IPS-18a (cell line): ENCODE data around the gene LATS2.

Experiments
- H3K27ac ChIP-seq: one replicate; pipeline ENCODE4 v1.5.1; 2013; ENCODE audit warnings: low read length
- H3K27me3 ChIP-seq: one replicate; pipeline ENCODE4 v1.6.1; 2013; ENCODE audit warnings: mild to moderate bottlenecking, low read length; ENCODE audit not compliant: control insufficient read depth, insufficient read depth
- H3K36me3 ChIP-seq: one replicate; pipeline ENCODE4 v1.6.1; 2013; ENCODE audit warnings: low read depth, low read length; ENCODE audit not compliant: control insufficient read depth
- H3K4me1 ChIP-seq: one replicate; pipeline ENCODE4 v1.6.1; 2013; ENCODE audit warnings: low read depth, low read length; ENCODE audit not compliant: control insufficient read depth
- H3K4me3 ChIP-seq: one replicate; pipeline ENCODE4 v1.5.1; 2013; ENCODE audit warnings: low read length
- H3K9ac ChIP-seq: one replicate; pipeline ENCODE4 v1.6.1; 2013; ENCODE audit warnings: mild to moderate bottlenecking, low read length, moderate library complexity
- H3K9me3 ChIP-seq: one replicate; pipeline ENCODE4 v1.6.1; 2013; ENCODE audit warnings: low read depth, low read length; ENCODE audit not compliant: control insufficient read depth

The LATS2 gene

GRCh38 chr13:20983386-20983785 is 78.0 kb downstream of the LATS2 start:
- H3K9me3 ChIP-seq: no peaks in the 10 kb centered on the region
- no peaks in the 10 kb centered on the region for H3K27me3 ChIP-seq
- no peak overlapping the region for H3K9ac ChIP-seq
- no peaks in the 10 kb centered on the region for H3K4me1 ChIP-seq
- H3K36me3 ChIP-seq: peaks cover 63% of the 10 kb centered on the region
- no peak overlapping the region for H3K27ac ChIP-seq
- no peak overlapping the region for H3K4me3 ChIP-seq

- no peaks in the 10 kb centered on the region for H3K4me1 ChIP-seq
- peaks cover 54% of the 10 kb centered on the region for H3K36me3 ChIP-seq
- H3K27ac ChIP-seq: no peak overlapping the region
- H3K27me3 ChIP-seq: no peaks in the 10 kb centered on the region
- H3K9ac ChIP-seq: no peak overlapping the region
- H3K4me3 ChIP-seq: no peak overlapping the region
- H3K9me3 ChIP-seq: no peaks in the 10 kb centered on the region
Observed at GRCh38 chr13:20981370-20982095, 79.9 kb downstream of the LATS2 start.

GRCh38 chr13:20980899-20981298 is 80.5 kb downstream of the LATS2 start:
- H3K9me3 ChIP-seq: no peaks in the 10 kb centered on the region
- no peak overlapping the region for H3K9ac ChIP-seq
- H3K4me3 ChIP-seq: no peak overlapping the region
- H3K36me3 ChIP-seq: peaks cover 49% of the 10 kb centered on the region
- no peaks in the 10 kb centered on the region for H3K27me3 ChIP-seq
- H3K4me1 ChIP-seq: no peaks in the 10 kb centered on the region
- H3K27ac ChIP-seq: no peak overlapping the region

GRCh38 chr13:20980430-20980829 is 81.0 kb downstream of the LATS2 start:
- H3K9ac ChIP-seq: no peak overlapping the region
- no peak overlapping the region for H3K27ac ChIP-seq
- peaks cover 49% of the 10 kb centered on the region for H3K36me3 ChIP-seq
- no peaks in the 10 kb centered on the region for H3K27me3 ChIP-seq
- no peaks in the 10 kb centered on the region for H3K4me1 ChIP-seq
- no peak overlapping the region for H3K4me3 ChIP-seq
- H3K9me3 ChIP-seq: no peaks in the 10 kb centered on the region

GRCh38 chr13:20977394-20977793 is 84.0 kb downstream of the LATS2 start:
- Histone ChIP-seq H3K4me1 (no peaks in the 10 kb centered on the region), H3K27ac (no peak overlapping the region), H3K9me3 (no peaks in the 10 kb centered on the region), H3K36me3 (peaks cover 58% of the 10 kb centered on the region), H3K9ac (no peak overlapping the region), H3K4me3 (no peak overlapping the region), H3K27me3 (no peaks in the 10 kb centered on the region)

GRCh38 chr13:20974981-20975585 is 86.3 kb downstream of the LATS2 start:
- H3K9ac ChIP-seq: no peak overlapping the region
- no peaks in the 10 kb centered on the region for H3K27me3 ChIP-seq
- no peak overlapping the region for H3K4me3 ChIP-seq
- H3K9me3 ChIP-seq: no peaks in the 10 kb centered on the region
- H3K27ac ChIP-seq: no peak overlapping the region
- peaks cover 36% of the 10 kb centered on the region for H3K36me3 ChIP-seq
- no peaks in the 10 kb centered on the region for H3K4me1 ChIP-seq

GRCh38 chr13:20973886-20974425 is 87.4 kb downstream of the LATS2 start:
- H3K27me3 ChIP-seq: no peaks in the 10 kb centered on the region
- H3K9me3 ChIP-seq: no peaks in the 10 kb centered on the region
- no peak overlapping the region for H3K4me3 ChIP-seq
- peaks cover 28% of the 10 kb centered on the region for H3K36me3 ChIP-seq
- no peak overlapping the region for H3K9ac ChIP-seq
- H3K27ac ChIP-seq: no peak overlapping the region
- no peaks in the 10 kb centered on the region for H3K4me1 ChIP-seq

GRCh38 chr13:20972731-20973130 is 88.7 kb downstream of the LATS2 start:
- H3K4me3 ChIP-seq: no peak overlapping the region
- no peak overlapping the region for H3K27ac ChIP-seq
- no peaks in the 10 kb centered on the region for H3K27me3 ChIP-seq
- H3K9me3 ChIP-seq: no peaks in the 10 kb centered on the region
- no peaks in the 10 kb centered on the region for H3K4me1 ChIP-seq
- peaks cover 21% of the 10 kb centered on the region for H3K36me3 ChIP-seq
- H3K9ac ChIP-seq: no peak overlapping the region

- no peak overlapping the region for H3K4me3 ChIP-seq
- H3K9me3 ChIP-seq: no peaks in the 10 kb centered on the region
- no peaks in the 10 kb centered on the region for H3K27me3 ChIP-seq
- peaks cover 10% of the 10 kb centered on the region for H3K36me3 ChIP-seq
- no peak overlapping the region for H3K27ac ChIP-seq
- no peaks in the 10 kb centered on the region for H3K4me1 ChIP-seq
- no peak overlapping the region for H3K9ac ChIP-seq
Observed at GRCh38 chr13:20969182-20969581, 92.2 kb downstream of the LATS2 start.

GRCh38 chr13:20968745-20969144 is 92.6 kb downstream of the LATS2 start:
- Histone ChIP-seq H3K27ac (no peak overlapping the region), H3K4me1 (no peaks in the 10 kb centered on the region), H3K9ac (no peak overlapping the region), H3K4me3 (no peak overlapping the region), H3K9me3 (no peaks in the 10 kb centered on the region), H3K27me3 (no peaks in the 10 kb centered on the region), H3K36me3 (peaks cover 5% of the 10 kb centered on the region)

- Histone ChIP-seq H3K9ac (no peak overlapping the region), H3K36me3 (no peaks in the 10 kb centered on the region), H3K27ac (no peak overlapping the region), H3K27me3 (no peaks in the 10 kb centered on the region), H3K4me1 (no peaks in the 10 kb centered on the region), H3K4me3 (no peak overlapping the region), H3K9me3 (no peaks in the 10 kb centered on the region)
Observed at GRCh38 chr13:20967340-20967739, 94.0 kb downstream of the LATS2 start.

- no peaks in the 10 kb centered on the region for H3K36me3 ChIP-seq
- no peak overlapping the region for H3K27ac ChIP-seq
- no peaks in the 10 kb centered on the region for H3K4me1 ChIP-seq
- H3K4me3 ChIP-seq: no peak overlapping the region
- no peak overlapping the region for H3K9ac ChIP-seq
- no peaks in the 10 kb centered on the region for H3K9me3 ChIP-seq
- H3K27me3 ChIP-seq: no peaks in the 10 kb centered on the region
Observed at GRCh38 chr13:20964904-20965303, 96.5 kb downstream of the LATS2 start.
